K562 (cell line): Measurements from ENCODE around the gene TMEM63A. TPM values are rescaled to one million over a fixed set of nuclear protein-coding genes. Genes with fewer than 3 reads are reported as not detected.

Experiments
- EGR1 ChIP-seq: fragments of 450-650 bp; conservative IDR thresholded peaks from 2 replicates; pipeline ENCODE4 v1.6.1; 2017; ENCODE audit warnings: mild to moderate bottlenecking
- NEUROD1 ChIP-seq: fragments of 150-350 bp; IDR thresholded peaks from 2 replicates; pipeline ENCODE4 v1.6.1; 2014; ENCODE audit warnings: borderline replicate concordance, low read length, low read depth; ENCODE audit not compliant: partially characterized antibody
- RHOXF2B ChIP-seq: fragments of 250-450 bp; sonication (Bioruptor Pico); conservative IDR thresholded peaks from 2 replicates; pipeline ENCODE4 v1.5.1; 2021
- TCF7L2 ChIP-seq: fragments of 150-350 bp; IDR thresholded peaks from 2 replicates; pipeline ENCODE4 v1.6.1; 2016; ENCODE audit warnings: low read depth, mild to moderate bottlenecking, low read length, moderate library complexity
- THRAP3 ChIP-seq: fragments of 450-650 bp; IDR thresholded peaks from 2 replicates; pipeline ENCODE4 v1.6.1; 2016; ENCODE audit warnings: mild to moderate bottlenecking, inconsistent platforms, borderline replicate concordance
- ZBED1 ChIP-seq: IDR thresholded peaks from 2 replicates; pipeline ENCODE4 v1.6.1; 2014
- ZKSCAN3 ChIP-seq: fragments of 250-450 bp; sonication (Bioruptor Pico); IDR thresholded peaks from 2 replicates; pipeline ENCODE4 v1.4.0; 2020
- ZNF57 ChIP-seq: fragments of 450-650 bp; formaldehyde crosslinking; IDR thresholded peaks from 2 replicates; pipeline ENCODE4 v1.4.0; 2020; ENCODE audit warnings: mild to moderate bottlenecking, moderate library complexity
- ZNF766 ChIP-seq: fragments of 200-800 bp; sonication (Bioruptor generic); conservative IDR thresholded peaks from 2 replicates; pipeline ENCODE4 v1.6.1; 2016; ENCODE audit warnings: missing genetic modification characterization, missing compliant biosample characterization
- ZNF79 ChIP-seq: fragments of 250-450 bp; sonication (Bioruptor Pico); IDR thresholded peaks from 2 replicates; pipeline ENCODE4 v1.4.0; 2020; ENCODE audit warnings: low read depth, mild to moderate bottlenecking, moderate library complexity
- polyA plus RNA-seq, 8 experiments: library from polyadenylated mRNA; depleted of rRNA in 4 of 8; stranded (reverse) in 5 of 8; unstranded in 3 of 8; fragments of >200 nt; fragmentation: Nextera tagmentation in 2 of 8; fragmentation: Illumina TruSeq in 1 of 8; extraction: Ambion mirVana in 2 of 8; extraction: Trizol in 1 of 8; gene quantifications; 2 replicates each; pipeline versions ENCODE4 v1.2.1 to v1.2.3, GENCODE V29; 2011 to 2014; ENCODE audit warnings: inconsistent platforms in 1 of 8, missing spikeins in 1 of 8
- total RNA-seq, 7 experiments: library from RNA; depleted of rRNA in 6 of 7; stranded (reverse); fragments of >200 nt in 6 of 7; fragmentation: Illumina TruSeq in 2 of 7; extraction: Trizol in 2 of 7; gene quantifications; 2 replicates each; pipeline versions ENCODE4 v1.2.1 to v1.2.3, GENCODE V29; 2011 to 2021; ENCODE audit warnings: low replicate concordance in 1 of 7
- TF ChIP-seq, protein P1 (sequence below), 3 experiments: fragments of 200-800 bp in 1 of 3; fragments of 250-450 bp in 1 of 3; fragments of 450-650 bp in 1 of 3; sonication (Bioruptor Pico) in 1 of 3; sonication (Bioruptor generic) in 1 of 3; formaldehyde crosslinking in 1 of 3; IDR thresholded peaks; 2 replicates each; pipeline versions ENCODE4 v1.6.1 to v1.8.0; 2016 to 2022; ENCODE audit warnings: mild to moderate bottlenecking in 2 of 3, missing genetic modification characterization in 2 of 3, missing compliant biosample characterization in 1 of 3, moderate library complexity in 1 of 3
- TF ChIP-seq, protein P2 (sequence below): sonication (generic); formaldehyde crosslinking; IDR thresholded peaks from 2 replicates; pipeline ENCODE4 v1.8.0; 2022; ENCODE audit warnings: mild to moderate bottlenecking, missing genetic modification reagents
- TF ChIP-seq, protein P3 (sequence below): fragments of 250-450 bp; sonication (Bioruptor Pico); IDR thresholded peaks from 2 replicates; pipeline ENCODE4 v1.5.0; 2020; ENCODE audit warnings: mild to moderate bottlenecking
- TF ChIP-seq, protein P4 (sequence below): fragments of 250-450 bp; sonication (Bioruptor Pico); IDR thresholded peaks from 2 replicates; pipeline ENCODE4 v1.5.0; 2022; ENCODE audit warnings: mild to moderate bottlenecking
- TF ChIP-seq, protein P5 (sequence below): fragments of 250-450 bp; sonication (Bioruptor Pico); IDR thresholded peaks from 2 replicates; pipeline ENCODE4 v1.4.0; 2020; ENCODE audit warnings: mild to moderate bottlenecking, moderate library complexity, borderline replicate concordance

TMEM63A gene
- total and polyA plus RNA-seq, 9 of the 15 experiments (the other 6 are each of a cell fraction or from before 2014, with no cell fraction given): 2.0 to 54.6 (median 17.5) TPM

DNA sequence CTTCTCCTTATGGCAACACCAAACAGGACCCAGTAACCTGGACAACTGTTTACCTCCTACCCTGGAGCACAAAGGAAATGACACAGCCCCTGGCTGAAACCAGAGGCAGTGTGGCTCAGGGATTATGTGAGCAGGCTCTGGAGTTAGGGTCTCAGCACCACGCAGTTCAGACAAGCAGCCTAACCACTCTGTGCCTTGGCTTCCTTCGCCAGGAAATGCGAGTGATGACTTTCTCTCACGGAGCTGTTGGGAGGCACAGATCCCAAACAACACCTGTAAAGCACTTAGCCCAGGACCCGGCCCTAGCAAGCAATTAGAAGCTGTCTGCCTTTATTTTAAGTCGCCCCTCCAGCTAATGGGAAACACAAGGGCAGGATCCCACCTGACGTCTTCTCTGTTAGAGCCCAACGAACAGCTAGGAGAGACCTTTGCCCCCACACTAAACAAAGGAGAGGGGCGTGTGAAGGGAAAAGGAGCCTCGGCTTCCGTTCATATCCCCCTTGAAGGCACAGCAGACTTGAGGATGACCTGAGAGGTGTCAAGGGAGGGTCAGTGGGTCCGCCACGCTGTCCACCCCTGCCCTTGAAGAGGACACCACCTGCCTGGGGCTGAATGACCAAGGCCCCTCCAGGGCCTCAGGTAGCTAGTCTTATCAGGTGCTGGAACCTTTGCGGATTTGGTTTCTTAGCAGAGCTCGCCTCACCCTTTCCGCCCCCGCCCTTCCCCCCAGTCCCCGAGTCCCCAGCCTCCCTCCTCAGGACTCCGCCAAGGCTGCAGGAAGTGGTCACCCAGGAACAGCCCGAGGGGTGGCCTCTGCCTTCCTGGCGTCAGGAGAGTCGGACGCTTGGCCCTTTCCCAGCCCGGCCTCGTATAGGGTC lies 860 bp downstream of the TMEM63A start (continued):
- TF ChIP-seq, protein P1, sequence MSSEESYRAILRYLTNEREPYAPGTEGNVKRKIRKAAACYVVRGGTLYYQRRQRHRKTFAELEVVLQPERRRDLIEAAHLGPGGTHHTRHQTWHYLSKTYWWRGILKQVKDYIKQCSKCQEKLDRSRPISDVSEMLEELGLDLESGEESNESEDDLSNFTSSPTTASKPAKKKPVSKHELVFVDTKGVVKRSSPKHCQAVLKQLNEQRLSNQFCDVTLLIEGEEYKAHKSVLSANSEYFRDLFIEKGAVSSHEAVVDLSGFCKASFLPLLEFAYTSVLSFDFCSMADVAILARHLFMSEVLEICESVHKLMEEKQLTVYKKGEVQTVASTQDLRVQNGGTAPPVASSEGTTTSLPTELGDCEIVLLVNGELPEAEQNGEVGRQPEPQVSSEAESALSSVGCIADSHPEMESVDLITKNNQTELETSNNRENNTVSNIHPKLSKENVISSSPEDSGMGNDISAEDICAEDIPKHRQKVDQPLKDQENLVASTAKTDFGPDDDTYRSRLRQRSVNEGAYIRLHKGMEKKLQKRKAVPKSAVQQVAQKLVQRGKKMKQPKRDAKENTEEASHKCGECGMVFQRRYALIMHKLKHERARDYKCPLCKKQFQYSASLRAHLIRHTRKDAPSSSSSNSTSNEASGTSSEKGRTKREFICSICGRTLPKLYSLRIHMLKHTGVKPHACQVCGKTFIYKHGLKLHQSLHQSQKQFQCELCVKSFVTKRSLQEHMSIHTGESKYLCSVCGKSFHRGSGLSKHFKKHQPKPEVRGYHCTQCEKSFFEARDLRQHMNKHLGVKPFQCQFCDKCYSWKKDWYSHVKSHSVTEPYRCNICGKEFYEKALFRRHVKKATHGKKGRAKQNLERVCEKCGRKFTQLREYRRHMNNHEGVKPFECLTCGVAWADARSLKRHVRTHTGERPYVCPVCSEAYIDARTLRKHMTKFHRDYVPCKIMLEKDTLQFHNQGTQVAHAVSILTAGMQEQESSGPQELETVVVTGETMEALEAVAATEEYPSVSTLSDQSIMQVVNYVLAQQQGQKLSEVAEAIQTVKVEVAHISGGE (CRISPR knock-in tag; IDR thresholded peaks at IDR 0.05): peak in 1 of 3 experiments; percentile 69; a peak in 1 of 6 replicates
- TF ChIP-seq ZNF79 (no peak), EGR1 (peak; percentile 79), TCF7L2 (no peak), NEUROD1 (peak; percentile 12), ZNF57 (no peak), ZBED1 (no peak), ZKSCAN3 (CRISPR knock-in tag) (no peak), ZNF766 (CRISPR knock-in tag) (peak; percentile 83; the same call in 1 of the 2 replicates), RHOXF2B (CRISPR knock-in tag) (no peak), THRAP3 (no peak)
- TF ChIP-seq, protein P2, sequence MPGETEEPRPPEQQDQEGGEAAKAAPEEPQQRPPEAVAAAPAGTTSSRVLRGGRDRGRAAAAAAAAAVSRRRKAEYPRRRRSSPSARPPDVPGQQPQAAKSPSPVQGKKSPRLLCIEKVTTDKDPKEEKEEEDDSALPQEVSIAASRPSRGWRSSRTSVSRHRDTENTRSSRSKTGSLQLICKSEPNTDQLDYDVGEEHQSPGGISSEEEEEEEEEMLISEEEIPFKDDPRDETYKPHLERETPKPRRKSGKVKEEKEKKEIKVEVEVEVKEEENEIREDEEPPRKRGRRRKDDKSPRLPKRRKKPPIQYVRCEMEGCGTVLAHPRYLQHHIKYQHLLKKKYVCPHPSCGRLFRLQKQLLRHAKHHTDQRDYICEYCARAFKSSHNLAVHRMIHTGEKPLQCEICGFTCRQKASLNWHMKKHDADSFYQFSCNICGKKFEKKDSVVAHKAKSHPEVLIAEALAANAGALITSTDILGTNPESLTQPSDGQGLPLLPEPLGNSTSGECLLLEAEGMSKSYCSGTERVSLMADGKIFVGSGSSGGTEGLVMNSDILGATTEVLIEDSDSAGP (CRISPR knock-in tag): 0 out of 2 replicates have a peak, but pooled peaks have one; percentile 8
- TF ChIP-seq, protein P3, sequence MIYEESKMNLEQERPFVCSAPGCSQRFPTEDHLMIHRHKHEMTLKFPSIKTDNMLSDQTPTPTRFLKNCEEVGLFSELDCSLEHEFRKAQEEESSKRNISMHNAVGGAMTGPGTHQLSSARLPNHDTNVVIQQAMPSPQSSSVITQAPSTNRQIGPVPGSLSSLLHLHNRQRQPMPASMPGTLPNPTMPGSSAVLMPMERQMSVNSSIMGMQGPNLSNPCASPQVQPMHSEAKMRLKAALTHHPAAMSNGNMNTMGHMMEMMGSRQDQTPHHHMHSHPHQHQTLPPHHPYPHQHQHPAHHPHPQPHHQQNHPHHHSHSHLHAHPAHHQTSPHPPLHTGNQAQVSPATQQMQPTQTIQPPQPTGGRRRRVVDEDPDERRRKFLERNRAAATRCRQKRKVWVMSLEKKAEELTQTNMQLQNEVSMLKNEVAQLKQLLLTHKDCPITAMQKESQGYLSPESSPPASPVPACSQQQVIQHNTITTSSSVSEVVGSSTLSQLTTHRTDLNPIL (CRISPR knock-in tag): no peak
- TF ChIP-seq, protein P4, sequence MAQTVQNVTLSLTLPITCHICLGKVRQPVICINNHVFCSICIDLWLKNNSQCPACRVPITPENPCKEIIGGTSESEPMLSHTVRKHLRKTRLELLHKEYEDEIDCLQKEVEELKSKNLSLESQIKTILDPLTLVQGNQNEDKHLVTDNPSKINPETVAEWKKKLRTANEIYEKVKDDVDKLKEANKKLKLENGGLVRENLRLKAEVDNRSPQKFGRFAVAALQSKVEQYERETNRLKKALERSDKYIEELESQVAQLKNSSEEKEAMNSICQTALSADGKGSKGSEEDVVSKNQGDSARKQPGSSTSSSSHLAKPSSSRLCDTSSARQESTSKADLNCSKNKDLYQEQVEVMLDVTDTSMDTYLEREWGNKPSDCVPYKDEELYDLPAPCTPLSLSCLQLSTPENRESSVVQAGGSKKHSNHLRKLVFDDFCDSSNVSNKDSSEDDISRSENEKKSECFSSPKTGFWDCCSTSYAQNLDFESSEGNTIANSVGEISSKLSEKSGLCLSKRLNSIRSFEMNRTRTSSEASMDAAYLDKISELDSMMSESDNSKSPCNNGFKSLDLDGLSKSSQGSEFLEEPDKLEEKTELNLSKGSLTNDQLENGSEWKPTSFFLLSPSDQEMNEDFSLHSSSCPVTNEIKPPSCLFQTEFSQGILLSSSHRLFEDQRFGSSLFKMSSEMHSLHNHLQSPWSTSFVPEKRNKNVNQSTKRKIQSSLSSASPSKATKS (CRISPR knock-in tag): no peak
- TF ChIP-seq, protein P5, sequence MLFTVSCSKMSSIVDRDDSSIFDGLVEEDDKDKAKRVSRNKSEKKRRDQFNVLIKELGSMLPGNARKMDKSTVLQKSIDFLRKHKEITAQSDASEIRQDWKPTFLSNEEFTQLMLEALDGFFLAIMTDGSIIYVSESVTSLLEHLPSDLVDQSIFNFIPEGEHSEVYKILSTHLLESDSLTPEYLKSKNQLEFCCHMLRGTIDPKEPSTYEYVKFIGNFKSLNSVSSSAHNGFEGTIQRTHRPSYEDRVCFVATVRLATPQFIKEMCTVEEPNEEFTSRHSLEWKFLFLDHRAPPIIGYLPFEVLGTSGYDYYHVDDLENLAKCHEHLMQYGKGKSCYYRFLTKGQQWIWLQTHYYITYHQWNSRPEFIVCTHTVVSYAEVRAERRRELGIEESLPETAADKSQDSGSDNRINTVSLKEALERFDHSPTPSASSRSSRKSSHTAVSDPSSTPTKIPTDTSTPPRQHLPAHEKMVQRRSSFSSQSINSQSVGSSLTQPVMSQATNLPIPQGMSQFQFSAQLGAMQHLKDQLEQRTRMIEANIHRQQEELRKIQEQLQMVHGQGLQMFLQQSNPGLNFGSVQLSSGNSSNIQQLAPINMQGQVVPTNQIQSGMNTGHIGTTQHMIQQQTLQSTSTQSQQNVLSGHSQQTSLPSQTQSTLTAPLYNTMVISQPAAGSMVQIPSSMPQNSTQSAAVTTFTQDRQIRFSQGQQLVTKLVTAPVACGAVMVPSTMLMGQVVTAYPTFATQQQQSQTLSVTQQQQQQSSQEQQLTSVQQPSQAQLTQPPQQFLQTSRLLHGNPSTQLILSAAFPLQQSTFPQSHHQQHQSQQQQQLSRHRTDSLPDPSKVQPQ (CRISPR knock-in tag): no peak
